ENCODE results near the gene C10orf53. TPM values are rescaled to one million over a fixed set of nuclear protein-coding genes. Genes with fewer than 3 reads are reported as not detected.
"Not testable (repeated sequence)": the region's sequence is repeated elsewhere in the genome, so short reads cannot be mapped to it uniquely, and the experiment has no call there.

The C10orf53 gene
- total RNA-seq, 1 donor from 2014 or later, result not detected

GRCh38 chr10:49707585-49707984 lies 28.1 kb downstream of the C10orf53 start:
- Histone ChIP-seq H3K27ac (ENCODE audit: low read depth, low read length) (no peak overlapping the region), H3K27me3 (ENCODE audit: control insufficient read depth in 3 of 3, insufficient read depth in 3 of 3, low read length in 3 of 3) (peaks cover 0 to 4% (median 3%) of the 10 kb centered on the region in 3 donors), H3K4me3 (ENCODE audit: low read length in 3 of 3) (no peak overlapping the region)

GRCh38 chr10:49709934-49710333 lies 30.5 kb downstream of the C10orf53 start:
- Histone ChIP-seq H3K27me3 (ENCODE audit: control insufficient read depth in 3 of 3, insufficient read depth in 3 of 3, low read length in 3 of 3) (peaks cover 0 to 4% (median 3%) of the 10 kb centered on the region in 3 donors), H3K9me3 (ENCODE audit: control insufficient read depth in 3 of 3, low read length in 3 of 3) (no peaks in the 10 kb centered on the region), H3K9ac (ENCODE audit: low read depth in 1 of 3, low read length in 3 of 3) (no peak overlapping the region), H3K27ac (ENCODE audit: low read depth, low read length) (no peak overlapping the region), H3K36me3 (ENCODE audit: control insufficient read depth in 3 of 3, insufficient read depth in 3 of 3, low read length in 3 of 3) (no peaks in the 10 kb centered on the region), H3K4me3 (ENCODE audit: low read length in 3 of 3) (no peak overlapping the region), H3K4me1 (ENCODE audit: control insufficient read depth in 3 of 3, insufficient read depth in 3 of 3, low read length in 3 of 3) (no peaks in the 10 kb centered on the region)

More at GRCh38 chr10:49707585-49707984, 28.1 kb downstream of the C10orf53 start:
- Histone ChIP-seq H3K36me3 (ENCODE audit: control insufficient read depth in 3 of 3, insufficient read depth in 3 of 3, low read length in 3 of 3) (no peaks in the 10 kb centered on the region), H3K9ac (ENCODE audit: low read depth in 1 of 3, low read length in 3 of 3) (no peak overlapping the region), H3K4me1 (ENCODE audit: control insufficient read depth in 3 of 3, insufficient read depth in 3 of 3, low read length in 3 of 3) (no peaks in the 10 kb centered on the region), H3K9me3 (ENCODE audit: control insufficient read depth in 3 of 3, low read length in 3 of 3) (no peaks in the 10 kb centered on the region)

- H3K27me3 ChIP-seq (ENCODE audit: control insufficient read depth in 3 of 3, insufficient read depth in 3 of 3, low read length in 3 of 3), result peaks cover 0 to 4% (median 3%) of the 10 kb centered on the region in 3 donors
- H3K36me3 ChIP-seq (ENCODE audit: control insufficient read depth in 3 of 3, insufficient read depth in 3 of 3, low read length in 3 of 3), result no peaks in the 10 kb centered on the region
- no peak overlapping the region for H3K4me3 ChIP-seq (ENCODE audit: low read length in 3 of 3)
- H3K27ac ChIP-seq (ENCODE audit: low read depth, low read length), result no peak overlapping the region
- no peaks in the 10 kb centered on the region for H3K9me3 ChIP-seq (ENCODE audit: control insufficient read depth in 3 of 3, low read length in 3 of 3)
- no peaks in the 10 kb centered on the region for H3K4me1 ChIP-seq (ENCODE audit: control insufficient read depth in 3 of 3, insufficient read depth in 3 of 3, low read length in 3 of 3)
- no peak overlapping the region for H3K9ac ChIP-seq (ENCODE audit: low read depth in 1 of 3, low read length in 3 of 3)
Observed at GRCh38 chr10:49710966-49711365, 31.5 kb downstream of the C10orf53 start.

- Histone ChIP-seq H3K4me3 (ENCODE audit: low read length in 3 of 3) (no peak overlapping the region), H3K27me3 (ENCODE audit: control insufficient read depth in 3 of 3, insufficient read depth in 3 of 3, low read length in 3 of 3) (peaks cover 0 to 4% (median 3%) of the 10 kb centered on the region in 3 donors), H3K36me3 (ENCODE audit: control insufficient read depth in 3 of 3, insufficient read depth in 3 of 3, low read length in 3 of 3) (no peaks in the 10 kb centered on the region), H3K9ac (ENCODE audit: low read depth in 1 of 3, low read length in 3 of 3) (no peak overlapping the region), H3K4me1 (ENCODE audit: control insufficient read depth in 3 of 3, insufficient read depth in 3 of 3, low read length in 3 of 3) (no peaks in the 10 kb centered on the region), H3K27ac (ENCODE audit: low read depth, low read length) (no peak overlapping the region), H3K9me3 (ENCODE audit: control insufficient read depth in 3 of 3, low read length in 3 of 3) (no peaks in the 10 kb centered on the region)
Observed at GRCh38 chr10:49711481-49711880, 32.0 kb downstream of the C10orf53 start.

- H3K4me1 ChIP-seq (ENCODE audit: control insufficient read depth in 3 of 3, insufficient read depth in 3 of 3, low read length in 3 of 3), result no peaks in the 10 kb centered on the region
- H3K36me3 ChIP-seq (ENCODE audit: control insufficient read depth in 3 of 3, insufficient read depth in 3 of 3, low read length in 3 of 3), result no peaks in the 10 kb centered on the region
- no peak overlapping the region for H3K27ac ChIP-seq (ENCODE audit: low read depth, low read length)
- no peaks in the 10 kb centered on the region for H3K9me3 ChIP-seq (ENCODE audit: control insufficient read depth in 3 of 3, low read length in 3 of 3)
- H3K27me3 ChIP-seq (ENCODE audit: control insufficient read depth in 3 of 3, insufficient read depth in 3 of 3, low read length in 3 of 3), result peaks cover 0 to 4% (median 3%) of the 10 kb centered on the region in 3 donors
- no peak overlapping the region for H3K4me3 ChIP-seq (ENCODE audit: low read length in 3 of 3)
- H3K9ac ChIP-seq (ENCODE audit: low read depth in 1 of 3, low read length in 3 of 3), result no peak overlapping the region
Observed at GRCh38 chr10:49713266-49713665, 33.8 kb downstream of the C10orf53 start.

- not testable (repeated sequence) for H3K9me3 ChIP-seq (ENCODE audit: control insufficient read depth in 3 of 3, low read length in 3 of 3); H3K36me3 ChIP-seq (ENCODE audit: control insufficient read depth in 3 of 3, insufficient read depth in 3 of 3, low read length in 3 of 3); H3K9ac ChIP-seq (ENCODE audit: low read depth in 1 of 3, low read length in 3 of 3); H3K27ac ChIP-seq (ENCODE audit: low read depth, low read length); H3K27me3 ChIP-seq (ENCODE audit: control insufficient read depth in 3 of 3, insufficient read depth in 3 of 3, low read length in 3 of 3); H3K4me3 ChIP-seq (ENCODE audit: low read length in 3 of 3); H3K4me1 ChIP-seq (ENCODE audit: control insufficient read depth in 3 of 3, insufficient read depth in 3 of 3, low read length in 3 of 3)
Observed at GRCh38 chr10:49715157-49715556, 35.7 kb downstream of the C10orf53 start.

- Histone ChIP-seq H3K27ac (ENCODE audit: low read depth, low read length) (no peak overlapping the region), H3K36me3 (ENCODE audit: control insufficient read depth in 3 of 3, insufficient read depth in 3 of 3, low read length in 3 of 3) (no peaks in the 10 kb centered on the region), H3K9me3 (ENCODE audit: control insufficient read depth in 3 of 3, low read length in 3 of 3) (peaks cover 0 to 7% (median 4%) of the 10 kb centered on the region in 3 donors), H3K4me1 (ENCODE audit: control insufficient read depth in 3 of 3, insufficient read depth in 3 of 3, low read length in 3 of 3) (no peaks in the 10 kb centered on the region), H3K4me3 (ENCODE audit: low read length in 3 of 3) (no peak overlapping the region), H3K27me3 (ENCODE audit: control insufficient read depth in 3 of 3, insufficient read depth in 3 of 3, low read length in 3 of 3) (no peaks in the 10 kb centered on the region), H3K9ac (ENCODE audit: low read depth in 1 of 3, low read length in 3 of 3) (no peak overlapping the region)
Observed at GRCh38 chr10:49726593-49726992, 47.1 kb downstream of the C10orf53 start.

GRCh38 chr10:49733866-49734265 lies 54.4 kb downstream of the C10orf53 start:
- Histone ChIP-seq H3K9ac (ENCODE audit: low read depth in 1 of 3, low read length in 3 of 3) (no peak overlapping the region), H3K4me1 (ENCODE audit: control insufficient read depth in 3 of 3, insufficient read depth in 3 of 3, low read length in 3 of 3) (no peaks in the 10 kb centered on the region), H3K36me3 (ENCODE audit: control insufficient read depth in 3 of 3, insufficient read depth in 3 of 3, low read length in 3 of 3) (no peaks in the 10 kb centered on the region), H3K4me3 (ENCODE audit: low read length in 3 of 3) (no peak overlapping the region), H3K27me3 (ENCODE audit: control insufficient read depth in 3 of 3, insufficient read depth in 3 of 3, low read length in 3 of 3) (peaks cover 0 to 5% (median 0%) of the 10 kb centered on the region in 3 donors), H3K9me3 (ENCODE audit: control insufficient read depth in 3 of 3, low read length in 3 of 3) (no peaks in the 10 kb centered on the region), H3K27ac (ENCODE audit: low read depth, low read length) (no peak overlapping the region)

GRCh38 chr10:49734676-49735075 lies 55.2 kb downstream of the C10orf53 start:
- no peak overlapping the region for H3K9ac ChIP-seq (ENCODE audit: low read depth in 1 of 3, low read length in 3 of 3)
- H3K36me3 ChIP-seq (ENCODE audit: control insufficient read depth in 3 of 3, insufficient read depth in 3 of 3, low read length in 3 of 3), result no peaks in the 10 kb centered on the region
- H3K4me1 ChIP-seq (ENCODE audit: control insufficient read depth in 3 of 3, insufficient read depth in 3 of 3, low read length in 3 of 3), result no peaks in the 10 kb centered on the region
- peaks cover 0 to 5% (median 0%) of the 10 kb centered on the region in 3 donors for H3K27me3 ChIP-seq (ENCODE audit: control insufficient read depth in 3 of 3, insufficient read depth in 3 of 3, low read length in 3 of 3)
- H3K27ac ChIP-seq (ENCODE audit: low read depth, low read length), result no peak overlapping the region
- H3K9me3 ChIP-seq (ENCODE audit: control insufficient read depth in 3 of 3, low read length in 3 of 3), result no peaks in the 10 kb centered on the region
- no peak overlapping the region for H3K4me3 ChIP-seq (ENCODE audit: low read length in 3 of 3)

GRCh38 chr10:49735161-49735560 lies 55.7 kb downstream of the C10orf53 start:
- Histone ChIP-seq H3K4me3 (ENCODE audit: low read length in 3 of 3) (no peak overlapping the region), H3K4me1 (ENCODE audit: control insufficient read depth in 3 of 3, insufficient read depth in 3 of 3, low read length in 3 of 3) (no peaks in the 10 kb centered on the region), H3K27me3 (ENCODE audit: control insufficient read depth in 3 of 3, insufficient read depth in 3 of 3, low read length in 3 of 3) (peaks cover 0 to 5% (median 0%) of the 10 kb centered on the region in 3 donors), H3K9me3 (ENCODE audit: control insufficient read depth in 3 of 3, low read length in 3 of 3) (no peaks in the 10 kb centered on the region), H3K9ac (ENCODE audit: low read depth in 1 of 3, low read length in 3 of 3) (no peak overlapping the region), H3K36me3 (ENCODE audit: control insufficient read depth in 3 of 3, insufficient read depth in 3 of 3, low read length in 3 of 3) (no peaks in the 10 kb centered on the region), H3K27ac (ENCODE audit: low read depth, low read length) (no peak overlapping the region)
